H1 (cell line): ENCODE data around the gene CKLF. TPM values are rescaled to one million over a fixed set of nuclear protein-coding genes. Genes with fewer than 3 reads are reported as not detected.

Experiments used
- CEBPB ChIP-seq: IDR thresholded peaks from 2 replicates; pipeline ENCODE4 v1.6.1; 2012; ENCODE audit warnings: low read depth, low read length
- CHD1 ChIP-seq: IDR thresholded peaks from 2 replicates; pipeline ENCODE4 v1.6.1; 2012; ENCODE audit warnings: low read depth, low read length, improper control_type of control experiment
- EZH2 ChIP-seq: fragments of 200-600 bp; sonication (generic); IDR thresholded peaks from 2 replicates; pipeline ENCODE4 v1.7.1; 2012; ENCODE audit warnings: low read depth, mild to moderate bottlenecking, moderate library complexity, low read length, inconsistent platforms; ENCODE audit not compliant: severe bottlenecking
- POU5F1 ChIP-seq: IDR thresholded peaks from 2 replicates; pipeline ENCODE4 v1.6.1; 2011; ENCODE audit warnings: low read depth, mild to moderate bottlenecking, low read length, moderate library complexity
- SIN3A ChIP-seq, 2 experiments: IDR thresholded peaks in 1 of 2; conservative IDR thresholded peaks in 1 of 2; 2 replicates each; pipeline ENCODE4 v1.6.1; 2011 to 2012; ENCODE audit warnings: low read length in 2 of 2, improper control_type of control experiment in 1 of 2, low read depth in 1 of 2, mild to moderate bottlenecking in 1 of 2
- SIRT6 ChIP-seq: IDR thresholded peaks from one replicate; pipeline ENCODE4 v1.7.1; 2012; ENCODE audit warnings: low read length, inconsistent platforms
- TAF1 ChIP-seq: IDR thresholded peaks from 2 replicates; pipeline ENCODE4 v1.6.1; 2011; ENCODE audit warnings: mild to moderate bottlenecking, low read depth, low read length
- TEAD4 ChIP-seq: IDR thresholded peaks from 2 replicates; pipeline ENCODE4 v1.6.1; 2012; ENCODE audit warnings: low read depth, low read length, inconsistent platforms, mixed read lengths
- ZNF274 ChIP-seq: IDR thresholded peaks from 2 replicates; pipeline ENCODE4 v1.7.0; 2012; ENCODE audit warnings: low read length, borderline replicate concordance; ENCODE audit errors: extremely low read depth
- polyA plus RNA-seq, 7 experiments: library from polyadenylated mRNA; depleted of rRNA in 3 of 7; stranded (reverse) in 5 of 7; unstranded in 2 of 7; fragments of >200 nt in 5 of 7; fragments of 200-250 nt in 2 of 7; gene quantifications; 1 replicate in 5 of 7; 2 replicates in 1 of 7; 4 replicates in 1 of 7; pipeline versions ENCODE4 v1.2.1 to v1.2.3, GENCODE V29; 2011 to 2013; ENCODE audit warnings: missing spikeins in 2 of 7, mixed read lengths in 2 of 7
- total RNA-seq: library from RNA; stranded (reverse); fragmentation: NEBNext Ultra II Directional; extraction: Animal tissue kit (Norgen Biotek cat#: 25700); gene quantifications from 2 replicates; pipeline ENCODE4 v1.2.1, GENCODE V29; 2021
- TF ChIP-seq, protein P1 (sequence below): IDR thresholded peaks from 2 replicates; pipeline ENCODE4 v1.6.1; 2012; ENCODE audit warnings: inconsistent platforms

Gene CKLF
- total and polyA plus RNA-seq, 2 of the 8 experiments (the other 6 are each of a cell fraction or from before 2014, with no cell fraction given): 21.1 to 63.5 TPM

GRCh38 chr16:66562986-66563385 lies 10.6 kb downstream of the CKLF start (continued):
- TF ChIP-seq SIN3A (conservative IDR thresholded peaks at IDR 0.05 in 1 of 2, IDR thresholded peaks at IDR 0.05 in 1 of 2; ENCODE audit: low read depth in 1 of 2, low read length in 2 of 2) (no peak), CEBPB (no peak), TAF1 (no peak), ZNF274 (no peak), SIRT6 (no peak), EZH2 (no peak), POU5F1 (no peak), CHD1 (no peak), TEAD4 (no peak)
- TF ChIP-seq, protein P1, sequence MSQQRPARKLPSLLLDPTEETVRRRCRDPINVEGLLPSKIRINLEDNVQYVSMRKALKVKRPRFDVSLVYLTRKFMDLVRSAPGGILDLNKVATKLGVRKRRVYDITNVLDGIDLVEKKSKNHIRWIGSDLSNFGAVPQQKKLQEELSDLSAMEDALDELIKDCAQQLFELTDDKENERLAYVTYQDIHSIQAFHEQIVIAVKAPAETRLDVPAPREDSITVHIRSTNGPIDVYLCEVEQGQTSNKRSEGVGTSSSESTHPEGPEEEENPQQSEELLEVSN: no peak
